Ovary (tissue), 9 donors: ENCODE results near the gene PHF14. TPM values are rescaled to one million over a fixed set of nuclear protein-coding genes. Genes with fewer than 3 reads are reported as not detected.

Experiments
- DNase-seq, 5 donors: peaks; one replicate each; pipeline ENCODE4 v3.0.0-alpha.2; 2019 to 2020
- H3K27ac ChIP-seq, 2 donors: fragments of 200-600 bp; one replicate each; pipeline versions ENCODE4 v1.5.1 to v1.8.0; 2019 to 2022
- H3K27me3 ChIP-seq: fragments of 200-600 bp; one replicate; pipeline ENCODE4 v1.8.0; 2022
- H3K36me3 ChIP-seq: fragments of 200-600 bp; sonication (generic); one replicate; pipeline ENCODE4 v1.5.1; 2019
- H3K4me1 ChIP-seq: one replicate; pipeline ENCODE4 v1.8.1; 2013; ENCODE audit warnings: mild to moderate bottlenecking, moderate library complexity; ENCODE audit not compliant: insufficient read depth
- H3K4me3 ChIP-seq: fragments of 200-600 bp; sonication (generic); one replicate; pipeline ENCODE4 v1.5.1; 2017
- H3K9me3 ChIP-seq, 2 donors: fragments of 200-600 bp in 1 of 2; sonication (generic) in 1 of 2; one replicate each; pipeline versions ENCODE4 v1.5.1 to v1.8.1; 2013 to 2019; ENCODE audit warnings: mild to moderate bottlenecking in 1 of 2, moderate library complexity in 1 of 2
- CTCF ChIP-seq, 3 donors: fragments of 450-650 bp in 2 of 3; fragments of 200-600 bp in 1 of 3; IDR thresholded peaks; one replicate each; pipeline versions ENCODE4 v1.5.1 to v1.8.0; 2016 to 2022; ENCODE audit warnings: antibody characterized with exemption in 3 of 3, mild to moderate bottlenecking in 1 of 3
- EP300 ChIP-seq: sonication (generic); formaldehyde crosslinking; IDR thresholded peaks from one replicate; pipeline ENCODE4 v1.6.1; 2017; ENCODE audit warnings: antibody characterized with exemption
- POLR2A ChIP-seq: fragments of 450-650 bp; IDR thresholded peaks from one replicate; pipeline ENCODE4 v1.6.1; 2017; ENCODE audit warnings: antibody characterized with exemption, mild to moderate bottlenecking, moderate library complexity
- WGBS, 3 donors: extraction: QIAGEN DNeasy Blood & Tissue Kit in 1 of 3; methylation state at CpG; one replicate each; pipeline versions ENCODE4 v1.1.5 to v1.1.7; 2013 to 2017; 5-methylcytosine and 5-hydroxymethylcytosine counted together
- intact Hi-C, 4 donors: fragments of 100-400 bp; cut with DNase I; formaldehyde crosslinking; loops; one replicate each; pipeline versions ENCODE4 v1.11.0 to v1.15.1; 2022 to 2023
- polyA plus RNA-seq, 2 donors: library from polyadenylated mRNA; stranded (reverse); fragments of 200-250 nt in 1 of 2; fragments of 350-450 nt in 1 of 2; fragmentation: Illumina TruSeq in 1 of 2; extraction: RNeasy Lipid Tissue Mini Kit (QIAGEN cat#74804) in 1 of 2; gene quantifications; one replicate each; pipeline ENCODE4 v1.2.3, GENCODE V29; 2013 to 2014
- total RNA-seq, 7 donors: library from RNA; depleted of rRNA in 2 of 7; stranded (reverse); fragments of >200 nt in 2 of 7; fragmentation: NEBNext Ultra II Directional in 3 of 7; extraction: Animal tissue kit (Norgen Biotek cat#: 25700) in 3 of 7; gene quantifications; one replicate each; pipeline versions ENCODE4 v1.1.0 to v1.2.4, GENCODE V29; 2016 to 2023
- donor health status: DM: no; HTN: no; CAD: no; lungs with moderate emphysema.
- donor health status: DM: no; HTN: no; CAD: no.
- donor health status: Bipolar disorder and iron deficiency.
- donor health status: DM: yes; HTN: yes; CAD: no.
- donor health status: DM: no; HTN: no; CAD: no.
- donor health status: DM: yes; HTN: yes; CAD: no.

The PHF14 gene
- total and polyA plus RNA-seq, 9 donors, result 20.2 to 41.8 (median 32.0) TPM

- 26 to 63% (median 32%) methylated on average over 2 of the region's 2 CpGs for WGBS, 3 donors
- DNase-seq, result no peak
- intact Hi-C loops, result no loop called here
- H3K36me3 ChIP-seq, result no peaks in the 10 kb centered on the region
- no peaks in the 10 kb centered on the region for H3K27me3 ChIP-seq
- H3K4me3 ChIP-seq, result no peak overlapping the region
- H3K27ac ChIP-seq, result peak overlapping the region in 1 of 2 donors; percentile 34
- H3K9me3 ChIP-seq, result no peaks in the 10 kb centered on the region
- H3K4me1 ChIP-seq, result peaks cover 15% of the 10 kb centered on the region
- no peak for TF ChIP-seq EP300
- TF ChIP-seq CTCF (IDR thresholded peaks at IDR 0.05), result no peak
- TF ChIP-seq POLR2A, result no peak
Observed at GRCh38 chr7:11193888-11194287, 220.2 kb downstream of the PHF14 start.

- intact Hi-C loops, result no loop called here
- no peak for DNase-seq
- Histone ChIP-seq H3K27ac (no peak overlapping the region), H3K27me3 (no peaks in the 10 kb centered on the region), H3K9me3 (no peaks in the 10 kb centered on the region), H3K4me1 (peaks cover 15% of the 10 kb centered on the region), H3K36me3 (no peaks in the 10 kb centered on the region), H3K4me3 (no peak overlapping the region)
- 43 to 60% (median 46%) methylated on average over 3 of the region's 3 CpGs for WGBS, 3 donors
- no peak for TF ChIP-seq EP300
Observed at GRCh38 chr7:11194492-11194891, 220.8 kb downstream of the PHF14 start.

GRCh38 chr7:11195502-11195901 is 221.8 kb downstream of the PHF14 start:
- Histone ChIP-seq H3K4me1 (peaks cover 15% of the 10 kb centered on the region), H3K9me3 (no peaks in the 10 kb centered on the region), H3K4me3 (no peak overlapping the region), H3K27ac (no peak overlapping the region), H3K27me3 (no peaks in the 10 kb centered on the region), H3K36me3 (no peaks in the 10 kb centered on the region)
- 62 to 79% (median 68%) methylated on average over 3 of the region's 3 CpGs for WGBS, 3 donors
- intact Hi-C loops, result no loop called here
- TF ChIP-seq POLR2A (no peak), EP300 (no peak), CTCF (IDR thresholded peaks at IDR 0.05) (no peak)
- DNase-seq, result no peak

- no peak overlapping the region for H3K27ac ChIP-seq
- WGBS, 3 donors, result 65 to 76% (median 66%) methylated on average over 3 of the region's 3 CpGs
Observed at GRCh38 chr7:11196143-11196542, 222.5 kb downstream of the PHF14 start.

GRCh38 chr7:11203224-11203623 is 229.6 kb downstream of the PHF14 start:
- no peak overlapping the region for H3K27ac ChIP-seq
- H3K4me1 ChIP-seq, result peaks cover 11% of the 10 kb centered on the region
- no peaks in the 10 kb centered on the region for H3K27me3 ChIP-seq
- TF ChIP-seq POLR2A, result no peak
- no peak for TF ChIP-seq CTCF (IDR thresholded peaks at IDR 0.05)
- no peak for TF ChIP-seq EP300
- intact Hi-C loops, result no loop called here
- no peak overlapping the region for H3K4me3 ChIP-seq
- WGBS, 3 donors, result 69 to 97% (median 82%) methylated on average over 1 of the region's 1 CpG
- H3K36me3 ChIP-seq, result no peaks in the 10 kb centered on the region
- H3K9me3 ChIP-seq, result no peaks in the 10 kb centered on the region
- no peak for DNase-seq

More at GRCh38 chr7:11196143-11196542, 222.5 kb downstream of the PHF14 start:
- H3K4me1 ChIP-seq, result peaks cover 13% of the 10 kb centered on the region
- H3K27me3 ChIP-seq, result no peaks in the 10 kb centered on the region
- no peak for DNase-seq
- H3K9me3 ChIP-seq, result no peaks in the 10 kb centered on the region
- H3K36me3 ChIP-seq, result no peaks in the 10 kb centered on the region
- TF ChIP-seq EP300 (no peak), CTCF (IDR thresholded peaks at IDR 0.05) (no peak), POLR2A (no peak)
- no peak overlapping the region for H3K4me3 ChIP-seq
- intact Hi-C loops, result no loop called here
